Measurements from ENCODE around the gene LRP5. TPM values are rescaled to one million over a fixed set of nuclear protein-coding genes. Genes with fewer than 3 reads are reported as not detected.

Gene LRP5
- total RNA-seq, 4 donors from 2014 or later: 27.3 to 60.1 (median 35.0) TPM

DNA sequence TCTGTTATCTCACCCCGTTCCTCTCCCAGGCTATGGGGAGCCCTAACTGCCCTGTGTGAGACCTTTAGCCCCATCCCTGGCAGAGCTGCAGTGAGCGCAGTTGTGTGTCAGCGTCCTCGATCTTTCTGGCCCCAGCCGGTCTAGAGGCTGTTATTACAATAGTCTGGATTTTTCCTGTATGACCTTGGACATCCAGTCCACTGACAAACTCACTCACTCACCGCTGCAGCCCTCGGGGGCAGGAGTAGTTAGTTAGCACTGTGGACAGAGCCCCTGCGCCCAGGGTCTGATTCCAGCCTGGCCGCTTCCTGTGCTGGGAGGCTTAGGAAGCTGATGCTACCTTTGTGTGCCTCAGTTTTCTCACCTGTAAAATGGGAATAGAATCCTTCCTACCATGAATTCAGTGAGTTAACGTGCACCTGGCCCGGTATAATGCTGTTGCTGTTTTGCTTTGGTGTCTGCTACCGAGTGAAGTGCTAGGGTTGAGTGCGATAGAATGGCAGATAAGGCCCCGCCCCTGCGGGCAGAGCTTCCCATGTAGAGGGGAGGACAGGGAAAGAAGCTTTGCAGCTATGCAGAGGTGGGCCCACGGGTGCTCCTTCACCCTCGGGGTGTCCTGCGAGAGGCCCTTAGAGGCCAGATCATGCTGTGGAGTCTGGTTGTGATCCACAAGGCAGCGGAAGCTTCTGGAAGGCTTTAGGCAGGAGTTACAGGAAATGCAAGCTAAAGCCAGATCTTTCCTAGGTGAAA, 3.0 kb downstream of the LRP5 start:
- TF ChIP-seq EP300 (IDR thresholded peaks at IDR 0.05): no peak
- no peak for TF ChIP-seq POLR2AphosphoS5 (IDR thresholded peaks at IDR 0.05)
- TF ChIP-seq CTCF (IDR thresholded peaks at IDR 0.05): no peak
- no peak for TF ChIP-seq POLR2A (IDR thresholded peaks at IDR 0.05)
- peaks cover 40% of the 10 kb centered on the region for H3K4me1 ChIP-seq
- H3K27me3 ChIP-seq: no peaks in the 10 kb centered on the region
- no peak for DNase-seq (ENCODE audit: low spot score in 2 of 2)
- 61% methylated on average over 18 of the region's 19 CpGs for WGBS
- no peaks in the 10 kb centered on the region for H3K36me3 ChIP-seq
- no peaks in the 10 kb centered on the region for H3K9me3 ChIP-seq
- H3K27ac ChIP-seq: peak overlapping the region; percentile 83
- peak overlapping the region; percentile 74 for H3K4me3 ChIP-seq

DNA sequence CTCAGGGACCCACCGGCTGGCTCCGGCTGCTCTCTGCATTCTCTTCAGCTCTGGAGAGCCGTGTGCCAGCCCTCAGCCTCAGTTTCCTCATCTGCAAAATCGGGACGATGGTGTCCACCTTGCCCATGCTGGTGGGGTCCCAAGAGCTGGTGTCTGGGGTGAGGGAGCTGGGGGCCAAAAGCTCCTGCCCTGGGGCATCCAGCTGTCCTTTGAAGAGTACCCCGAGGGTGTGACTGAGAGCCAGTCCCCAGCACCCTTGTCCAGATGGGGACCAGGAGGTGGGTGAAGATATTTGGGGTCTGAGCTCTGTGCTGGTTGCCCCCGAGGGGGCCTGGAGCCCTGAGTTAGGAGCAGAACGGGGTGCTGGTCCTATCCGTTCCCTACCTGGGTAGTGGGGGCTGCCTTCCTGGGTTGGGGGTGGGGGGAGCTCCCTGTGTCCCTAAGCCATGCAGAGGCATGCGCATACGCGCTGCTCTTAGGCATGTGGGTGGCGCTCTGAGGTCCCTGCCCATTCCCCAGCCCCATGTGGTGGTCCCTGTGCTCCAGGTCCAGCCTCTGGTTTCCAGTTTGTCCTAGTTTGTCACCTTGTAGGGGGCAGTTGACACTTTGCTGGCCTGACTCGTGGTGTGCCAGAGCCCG, 4.9 kb downstream of the LRP5 start:
- DNase-seq (ENCODE audit: low spot score in 2 of 2): no peak
- Histone ChIP-seq H3K4me1 (peaks cover 49% of the 10 kb centered on the region), H3K27ac (no peak overlapping the region), H3K36me3 (no peaks in the 10 kb centered on the region), H3K4me3 (no peak overlapping the region), H3K9me3 (no peaks in the 10 kb centered on the region), H3K27me3 (no peaks in the 10 kb centered on the region)
- WGBS: 85% methylated on average over 9 of the region's 15 CpGs
- TF ChIP-seq POLR2AphosphoS5 (IDR thresholded peaks at IDR 0.05) (no peak), EP300 (IDR thresholded peaks at IDR 0.05) (no peak), POLR2A (IDR thresholded peaks at IDR 0.05) (no peak), CTCF (IDR thresholded peaks at IDR 0.05) (no peak)

- 53% methylated on average over 15 of the region's 16 CpGs for WGBS
These were observed 9.1 kb downstream of the LRP5 start for GRCh38 chr11:68321293-68322051.

GRCh38 chr11:68322052-68322430, 9.7 kb downstream of the LRP5 start:
- H3K4me3 ChIP-seq: no peak overlapping the region
- H3K36me3 ChIP-seq: no peaks in the 10 kb centered on the region
- H3K27ac ChIP-seq: peak overlapping the region; percentile 30
- no peak for DNase-seq (ENCODE audit: low spot score in 2 of 2)
- TF ChIP-seq POLR2AphosphoS5 (IDR thresholded peaks at IDR 0.05): no peak
- TF ChIP-seq CTCF (IDR thresholded peaks at IDR 0.05): no peak
- no peak for TF ChIP-seq POLR2A (IDR thresholded peaks at IDR 0.05)
- no peak for TF ChIP-seq EP300 (IDR thresholded peaks at IDR 0.05)
- no peaks in the 10 kb centered on the region for H3K9me3 ChIP-seq
- H3K27me3 ChIP-seq: no peaks in the 10 kb centered on the region
- H3K4me1 ChIP-seq: peaks cover 31% of the 10 kb centered on the region
- 35% methylated on average over 6 of the region's 9 CpGs for WGBS

More at GRCh38 chr11:68321293-68322051, 9.1 kb downstream of the LRP5 start:
- TF ChIP-seq CTCF (IDR thresholded peaks at IDR 0.05): no peak
- no peak for TF ChIP-seq POLR2AphosphoS5 (IDR thresholded peaks at IDR 0.05)
- TF ChIP-seq EP300 (IDR thresholded peaks at IDR 0.05): no peak
- no peak for TF ChIP-seq POLR2A (IDR thresholded peaks at IDR 0.05)
- Histone ChIP-seq H3K27ac (peak overlapping the region; percentile 30), H3K36me3 (no peaks in the 10 kb centered on the region), H3K4me1 (peaks cover 31% of the 10 kb centered on the region), H3K9me3 (no peaks in the 10 kb centered on the region), H3K27me3 (no peaks in the 10 kb centered on the region), H3K4me3 (no peak overlapping the region)
- DNase-seq (ENCODE audit: low spot score in 2 of 2): no peak

- Histone ChIP-seq H3K36me3 (no peaks in the 10 kb centered on the region), H3K27ac (no peak overlapping the region), H3K4me3 (no peak overlapping the region), H3K9me3 (no peaks in the 10 kb centered on the region), H3K27me3 (no peaks in the 10 kb centered on the region), H3K4me1 (peaks cover 47% of the 10 kb centered on the region)
- TF ChIP-seq EP300 (IDR thresholded peaks at IDR 0.05) (no peak), CTCF (IDR thresholded peaks at IDR 0.05) (no peak), POLR2AphosphoS5 (IDR thresholded peaks at IDR 0.05) (no peak), POLR2A (IDR thresholded peaks at IDR 0.05) (no peak)
- WGBS: 88% methylated on average over 7 of the region's 9 CpGs
- DNase-seq (ENCODE audit: low spot score in 2 of 2): no peak
These were observed 11.8 kb downstream of the LRP5 start for GRCh38 chr11:68324241-68324640.

Measured in suprapubic skin (tissue), 4 donors.